Measurements from ENCODE around the gene ZC3H7A.

DNA sequence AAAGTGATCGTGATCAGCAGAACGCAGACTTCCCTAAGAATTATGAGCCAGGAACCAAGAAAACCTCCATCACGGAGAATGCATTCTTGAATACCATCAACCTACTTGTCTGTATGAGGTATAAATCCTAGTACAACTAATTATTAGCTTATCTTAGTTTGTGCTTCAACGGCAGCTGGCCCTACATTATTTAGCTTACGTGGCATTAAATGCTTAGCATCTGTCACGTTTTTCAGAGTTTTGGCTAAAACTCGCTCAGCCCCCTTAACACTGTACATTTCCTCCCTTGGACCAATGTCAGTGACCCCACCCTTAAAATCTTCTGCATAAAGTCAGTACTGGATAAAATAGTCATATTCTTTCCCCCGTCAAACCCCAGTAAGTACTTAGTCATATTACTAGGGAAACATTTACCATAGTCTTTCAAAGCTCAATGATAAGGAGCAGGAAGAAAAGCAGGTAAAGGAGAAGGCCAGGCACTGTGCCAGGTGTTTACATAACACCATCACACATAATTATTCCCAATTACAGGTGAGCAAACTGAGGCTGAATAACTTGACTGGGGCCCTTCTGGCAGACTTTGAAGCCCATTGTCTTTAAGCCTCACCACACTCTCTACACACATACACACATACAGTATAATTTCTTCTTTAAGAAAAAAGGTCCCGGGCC lies 37.8 kb downstream of the ZC3H7A start:
- TF ChIP-seq, protein P1, sequence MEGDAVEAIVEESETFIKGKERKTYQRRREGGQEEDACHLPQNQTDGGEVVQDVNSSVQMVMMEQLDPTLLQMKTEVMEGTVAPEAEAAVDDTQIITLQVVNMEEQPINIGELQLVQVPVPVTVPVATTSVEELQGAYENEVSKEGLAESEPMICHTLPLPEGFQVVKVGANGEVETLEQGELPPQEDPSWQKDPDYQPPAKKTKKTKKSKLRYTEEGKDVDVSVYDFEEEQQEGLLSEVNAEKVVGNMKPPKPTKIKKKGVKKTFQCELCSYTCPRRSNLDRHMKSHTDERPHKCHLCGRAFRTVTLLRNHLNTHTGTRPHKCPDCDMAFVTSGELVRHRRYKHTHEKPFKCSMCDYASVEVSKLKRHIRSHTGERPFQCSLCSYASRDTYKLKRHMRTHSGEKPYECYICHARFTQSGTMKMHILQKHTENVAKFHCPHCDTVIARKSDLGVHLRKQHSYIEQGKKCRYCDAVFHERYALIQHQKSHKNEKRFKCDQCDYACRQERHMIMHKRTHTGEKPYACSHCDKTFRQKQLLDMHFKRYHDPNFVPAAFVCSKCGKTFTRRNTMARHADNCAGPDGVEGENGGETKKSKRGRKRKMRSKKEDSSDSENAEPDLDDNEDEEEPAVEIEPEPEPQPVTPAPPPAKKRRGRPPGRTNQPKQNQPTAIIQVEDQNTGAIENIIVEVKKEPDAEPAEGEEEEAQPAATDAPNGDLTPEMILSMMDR (conservative IDR thresholded peaks at IDR 0.05; ENCODE audit: low read depth, low read length): no peak
- TF ChIP-seq, protein P2, sequence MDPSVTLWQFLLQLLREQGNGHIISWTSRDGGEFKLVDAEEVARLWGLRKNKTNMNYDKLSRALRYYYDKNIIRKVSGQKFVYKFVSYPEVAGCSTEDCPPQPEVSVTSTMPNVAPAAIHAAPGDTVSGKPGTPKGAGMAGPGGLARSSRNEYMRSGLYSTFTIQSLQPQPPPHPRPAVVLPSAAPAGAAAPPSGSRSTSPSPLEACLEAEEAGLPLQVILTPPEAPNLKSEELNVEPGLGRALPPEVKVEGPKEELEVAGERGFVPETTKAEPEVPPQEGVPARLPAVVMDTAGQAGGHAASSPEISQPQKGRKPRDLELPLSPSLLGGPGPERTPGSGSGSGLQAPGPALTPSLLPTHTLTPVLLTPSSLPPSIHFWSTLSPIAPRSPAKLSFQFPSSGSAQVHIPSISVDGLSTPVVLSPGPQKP (IDR thresholded peaks at IDR 0.05; ENCODE audit: borderline replicate concordance, low read depth, low read length): no peak
- TF ChIP-seq CEBPB (IDR thresholded peaks at IDR 0.05; ENCODE audit: low read depth, low read length): no peak

Data from IMR-90 (cell line).